CD4-positive, alpha-beta T cell treated with Interleukin-4 for 4 hours (primary cell): ENCODE results near the gene AZIN2.

Experiments
- DNase-seq: peaks from one replicate; pipeline ENCODE4 v3.0.0-alpha.2; 2020

Gene AZIN2

DNA sequence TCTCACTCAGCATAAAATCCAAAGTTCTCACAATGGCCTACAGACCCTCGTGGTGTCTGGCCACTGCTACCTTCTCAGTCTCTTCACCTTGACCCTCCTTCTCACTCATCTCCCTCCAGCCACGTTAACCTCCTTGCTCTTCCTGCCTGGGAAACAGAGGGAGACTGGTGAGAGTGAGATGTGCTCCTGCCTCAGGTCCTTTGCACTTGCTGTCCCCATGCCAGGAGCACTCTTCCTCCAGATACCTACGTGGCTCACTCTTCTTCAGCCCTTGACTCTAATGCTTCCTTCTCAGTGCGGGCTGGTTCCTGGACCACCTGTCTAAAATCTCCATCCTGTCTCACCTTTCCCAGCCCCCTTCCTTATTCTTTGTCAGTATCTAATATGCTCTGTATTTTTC, 76.2 kb downstream of the AZIN2 start:
- DNase-seq = no peak

DNA sequence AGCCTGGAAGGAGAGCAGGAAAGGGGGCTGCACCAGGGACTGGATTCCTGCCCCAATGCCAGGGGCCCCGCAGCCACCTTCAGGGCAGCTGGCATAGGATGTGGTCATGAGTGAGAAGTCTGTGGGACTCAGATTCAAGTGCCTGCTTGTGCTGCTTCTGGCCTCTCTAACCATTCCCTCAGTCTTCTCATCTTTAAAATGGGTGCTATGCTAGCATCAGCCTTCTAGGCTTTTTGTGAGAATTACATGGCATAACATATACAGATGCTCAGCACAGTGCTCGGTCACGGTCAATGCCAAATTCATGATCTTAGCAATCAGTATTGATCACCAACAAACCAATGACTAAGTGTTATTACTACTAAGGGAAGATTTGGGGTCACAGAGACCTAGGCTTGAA, 77.4 kb downstream of the AZIN2 start:
- no peak for DNase-seq

DNA sequence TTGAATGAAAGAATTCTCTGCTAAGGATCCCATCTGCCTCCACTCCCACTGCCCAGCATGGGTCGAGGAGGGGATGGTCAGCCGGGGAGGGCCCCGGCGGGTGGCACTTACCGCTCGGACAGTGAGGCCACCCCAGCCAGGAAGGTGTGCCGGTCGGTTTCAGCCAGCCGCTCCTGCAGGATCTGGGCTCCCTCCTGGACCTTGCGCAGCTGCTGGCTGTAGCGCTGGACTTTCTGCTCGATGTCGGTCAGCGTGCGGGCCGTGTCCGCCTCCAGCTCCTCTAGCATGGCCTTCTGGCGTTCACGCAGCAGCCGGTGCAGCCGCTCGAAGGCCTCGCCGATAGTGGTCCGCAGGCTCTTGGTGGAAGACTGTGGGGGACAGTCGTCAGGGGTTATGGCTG, 78.6 kb downstream of the AZIN2 start:
- DNase-seq = no peak

DNA sequence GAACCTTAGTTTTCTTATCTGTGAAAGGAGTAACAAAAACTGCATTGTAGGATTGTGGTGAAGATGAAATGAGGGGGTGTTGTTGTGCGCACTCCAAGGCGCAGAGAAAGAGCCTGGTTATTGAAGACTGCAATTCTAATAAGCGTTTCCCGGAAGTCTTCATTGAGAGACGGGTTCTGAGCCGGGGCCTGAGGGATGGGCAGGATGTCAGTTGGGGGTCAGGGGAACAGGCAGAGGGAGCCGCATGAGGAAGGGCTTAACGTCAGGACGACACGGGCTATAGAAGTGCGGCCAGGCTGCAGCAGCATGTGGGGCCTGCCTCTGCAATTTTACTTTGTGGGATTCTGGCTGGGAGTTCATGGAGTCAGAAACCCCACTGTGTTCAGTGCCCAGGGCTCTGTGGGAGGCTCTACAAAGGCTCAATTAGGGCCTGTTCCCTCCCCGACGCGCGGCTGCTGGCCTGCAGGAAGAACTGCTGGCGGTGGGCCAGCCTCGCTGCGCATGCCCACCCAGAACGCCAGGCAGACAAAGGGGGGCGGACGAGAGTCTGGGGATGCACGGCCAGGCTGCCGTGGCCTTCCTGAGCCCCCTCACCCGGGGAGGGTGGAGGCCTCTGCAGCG, 80.2 kb downstream of the AZIN2 start:
- DNase-seq = no peak

DNA sequence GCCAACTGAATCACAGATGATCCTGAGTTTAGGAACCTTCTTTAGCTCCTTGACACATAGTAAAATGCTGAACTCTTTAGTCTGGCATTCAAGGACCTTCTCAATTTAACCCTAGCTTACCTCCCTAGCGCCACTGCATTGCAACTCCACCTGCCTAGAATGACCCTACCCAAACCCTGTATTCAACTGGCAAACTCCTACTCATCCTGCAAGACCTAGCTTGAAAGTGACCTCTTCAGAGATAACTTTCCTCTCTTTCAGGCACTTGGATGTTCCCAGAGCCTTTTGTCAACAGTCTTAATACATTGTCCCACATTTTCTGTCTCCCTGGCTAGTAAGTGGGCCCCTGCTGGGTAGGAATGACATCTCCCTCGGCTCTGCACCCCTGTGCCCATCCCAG, 81.2 kb downstream of the AZIN2 start:
- DNase-seq = no peak

DNA sequence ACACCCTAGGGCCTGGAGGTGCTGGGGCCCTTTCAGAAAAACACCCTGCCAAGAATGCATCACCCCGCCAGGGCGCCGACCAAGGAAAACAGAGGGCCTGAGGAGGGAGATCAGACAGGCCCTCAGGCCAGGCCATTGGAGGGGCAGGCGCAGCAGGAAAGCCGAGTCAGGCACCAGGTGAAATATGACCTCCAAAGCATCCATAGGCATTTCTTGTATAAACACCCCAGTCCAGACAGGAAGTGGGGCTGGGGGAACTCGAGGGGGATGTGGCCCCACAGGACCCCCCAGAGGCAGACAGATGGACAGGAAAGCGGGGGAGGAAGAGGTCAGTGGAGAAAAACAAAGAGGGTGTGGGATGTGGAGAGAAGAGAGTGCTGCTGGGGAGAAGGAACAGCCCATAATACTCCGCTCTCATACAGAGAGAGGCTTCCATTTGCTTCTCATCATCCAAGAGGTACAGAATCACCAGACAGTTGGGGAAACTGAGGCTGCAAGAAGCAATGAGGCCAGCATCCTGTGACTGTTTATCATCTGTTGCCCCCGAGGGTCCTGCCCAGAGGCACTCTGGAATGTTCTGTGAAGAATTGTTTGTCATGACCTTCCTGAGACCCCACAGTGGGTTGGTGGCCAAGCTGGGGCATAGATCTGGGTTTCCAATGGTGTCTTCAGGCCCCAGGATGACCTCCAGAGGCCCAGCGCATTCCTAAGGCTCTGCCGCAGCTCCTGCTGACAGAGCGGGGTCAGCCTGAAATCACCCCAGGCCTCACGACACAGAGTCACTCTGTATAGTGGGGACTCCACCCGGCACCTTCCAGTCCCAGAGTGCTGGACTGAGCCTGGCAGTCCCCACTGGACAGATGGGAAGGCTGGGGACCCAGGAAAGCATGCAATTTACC, 82.9 kb downstream of the AZIN2 start:
- DNase-seq = no peak

DNA sequence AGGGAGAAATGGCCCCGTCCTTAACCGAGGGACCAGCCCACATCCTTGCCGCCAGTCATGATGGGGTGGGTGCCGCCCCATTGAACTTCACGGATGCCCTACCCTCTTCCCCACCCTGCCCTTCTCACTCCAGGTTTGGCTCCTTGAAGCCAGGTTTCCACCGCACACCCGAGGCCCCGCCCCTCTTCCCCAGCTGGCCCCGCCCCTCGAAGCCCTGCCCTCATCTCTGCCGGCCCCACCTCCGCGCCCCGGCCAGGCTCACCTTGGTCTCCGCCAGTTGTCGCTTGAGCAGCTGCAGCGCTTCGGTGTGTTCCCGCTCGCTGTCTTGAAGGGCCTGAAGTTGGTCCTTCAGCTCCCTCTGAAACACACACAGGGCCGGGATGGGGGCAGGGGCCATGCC, 84.3 kb downstream of the AZIN2 start:
- DNase-seq = no peak

DNA sequence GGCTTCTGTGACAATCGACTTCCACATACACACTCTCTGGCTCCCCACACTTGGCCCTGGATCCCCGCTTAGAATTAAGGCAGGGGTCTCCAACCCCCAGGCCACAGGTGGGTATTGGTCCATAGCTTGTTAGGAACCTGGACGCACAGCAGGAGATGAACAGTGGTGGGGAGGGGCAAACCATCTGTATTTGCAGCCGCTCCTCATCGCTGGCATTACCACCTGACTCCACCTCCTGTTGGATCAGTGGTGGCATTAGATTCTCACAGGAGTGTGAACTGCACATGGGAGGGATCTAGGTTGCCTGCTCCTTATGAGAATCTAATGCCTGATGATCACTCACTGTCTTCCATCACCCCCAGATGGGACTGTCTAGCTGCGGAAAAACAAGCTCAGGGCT, 84.9 kb downstream of the AZIN2 start:
- DNase-seq = no peak

DNA sequence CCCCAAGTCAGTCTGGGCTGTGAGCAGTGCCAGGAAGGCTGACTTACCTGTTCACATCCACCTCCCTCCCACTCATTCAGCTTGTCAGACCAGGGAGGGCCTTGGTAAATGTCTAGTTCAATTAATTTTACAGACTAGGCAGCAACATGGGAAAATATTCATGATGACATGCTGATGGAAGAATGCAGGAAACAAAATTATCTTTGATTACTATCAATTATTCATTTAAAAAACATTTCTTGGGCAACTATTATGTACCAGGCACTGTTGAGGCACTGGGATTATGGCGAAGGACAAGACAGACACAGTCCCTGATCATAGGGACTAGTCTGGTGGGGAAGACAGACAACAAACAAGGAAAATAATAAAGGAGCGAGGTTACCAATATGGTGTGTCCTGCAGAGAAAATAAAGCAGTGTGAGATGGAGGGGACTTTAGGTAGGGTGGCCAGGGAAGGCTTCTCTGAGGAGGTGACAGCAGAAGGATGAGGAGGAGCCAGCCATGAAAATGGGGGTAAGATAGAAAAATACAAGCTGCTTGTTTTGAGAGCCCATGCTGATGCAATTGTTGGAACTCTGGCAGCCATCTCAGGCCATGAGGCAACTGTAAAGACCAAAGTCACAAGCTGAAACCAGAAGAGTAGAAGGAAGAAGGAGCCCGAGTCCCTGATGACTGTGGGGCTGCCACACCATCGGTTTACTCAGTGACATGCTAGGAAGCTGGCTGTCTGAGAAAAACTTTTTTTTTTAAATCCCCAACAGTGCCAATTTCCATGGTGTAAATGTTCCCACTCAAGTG, 86.9 kb downstream of the AZIN2 start:
- DNase-seq = no peak

DNA sequence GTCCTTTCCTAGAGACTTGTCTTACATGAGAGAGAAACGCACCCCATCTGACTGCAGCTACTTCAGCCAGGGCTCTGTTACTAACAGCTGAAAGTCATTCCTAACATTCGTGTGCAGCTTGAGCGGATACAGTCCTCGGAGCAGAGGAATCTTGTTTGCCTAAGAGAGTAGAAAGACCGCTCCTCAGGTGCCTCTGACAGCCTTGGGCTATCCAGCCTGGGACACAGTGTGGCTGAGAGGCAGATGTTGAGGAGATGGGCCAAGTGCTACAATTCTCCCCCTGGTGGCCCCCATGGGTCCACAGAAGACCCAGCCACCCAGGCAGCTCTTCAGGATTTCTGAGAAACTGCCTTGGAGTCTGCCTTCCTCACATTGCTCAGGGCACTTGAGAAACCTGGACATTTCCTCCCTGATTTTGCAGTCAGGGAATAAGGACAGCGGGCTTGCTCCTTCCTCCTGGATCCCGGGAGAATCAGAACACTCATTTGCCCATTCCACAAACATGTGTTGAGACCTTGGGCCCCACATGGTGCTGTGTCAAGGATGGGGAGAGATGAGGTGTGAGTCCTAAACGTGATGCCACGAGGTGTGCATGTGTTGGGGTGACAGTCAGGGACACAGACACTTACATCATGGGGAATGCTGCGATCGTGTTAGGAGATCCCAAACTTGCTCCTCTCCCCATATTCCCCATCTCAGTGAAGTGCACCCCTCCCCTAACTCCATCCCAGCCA, 87.8 kb downstream of the AZIN2 start:
- no peak for DNase-seq

DNA sequence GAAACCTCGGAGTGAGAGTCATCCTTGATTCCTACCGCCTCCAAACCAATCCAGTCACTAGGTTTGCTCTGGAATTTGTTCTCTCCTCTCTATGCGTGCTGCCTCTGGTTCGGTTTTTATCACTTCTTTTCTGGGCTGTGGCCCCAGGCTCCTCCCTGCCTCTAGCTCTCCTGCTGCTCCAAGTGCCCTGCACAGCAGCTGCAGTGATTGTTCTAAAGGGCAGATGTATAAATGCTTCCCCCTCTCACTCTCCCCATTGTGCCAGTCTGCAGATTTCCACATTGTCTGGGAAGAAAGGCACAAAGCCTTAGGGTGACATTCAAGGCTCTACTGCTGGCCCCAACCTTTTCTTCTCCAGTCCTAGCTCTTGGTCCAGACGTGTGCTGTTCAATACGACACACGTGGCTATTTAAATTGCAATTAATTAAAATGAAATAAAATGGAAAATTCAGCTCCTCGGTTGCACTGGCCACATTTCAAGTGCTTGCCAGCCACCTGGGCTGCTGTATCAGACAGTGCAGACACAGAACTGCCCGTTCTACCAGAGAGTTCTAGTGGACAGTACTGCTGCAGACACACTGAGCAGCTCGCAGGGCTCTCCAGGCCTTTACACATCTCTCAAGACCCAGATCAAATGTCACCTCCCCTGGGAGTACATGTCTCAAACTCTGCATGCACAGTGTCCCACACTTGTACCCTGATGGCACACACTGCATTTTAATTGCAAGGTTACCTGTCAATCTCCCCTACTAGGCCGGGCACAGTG, 88.5 kb downstream of the AZIN2 start:
- DNase-seq = no peak
